Adrenal gland (tissue), 5 donors: ENCODE measurements around the gene SEC16B.

Experiments
- POLR2A ChIP-seq, 2 donors: fragments of 450-650 bp; IDR thresholded peaks; one replicate each; pipeline ENCODE4 v1.6.1; 2017; ENCODE audit warnings: antibody characterized with exemption in 2 of 2, mild to moderate bottlenecking in 2 of 2, moderate library complexity in 1 of 2
- TF ChIP-seq, protein P1 (sequence below), 6 experiments: fragments of 450-650 bp in 4 of 6; fragments of 200-600 bp in 2 of 6; sonication (generic) in 1 of 6; IDR thresholded peaks; 1 replicate in 5 of 6; 2 replicates in 1 of 6; pipeline versions ENCODE4 v1.5.1 to v1.8.0; 2016 to 2021; ENCODE audit warnings: antibody characterized with exemption in 6 of 6, mild to moderate bottlenecking in 2 of 6, moderate library complexity in 1 of 6
- donor health status: DM: no; HTN: no; CAD: no.

DNA sequence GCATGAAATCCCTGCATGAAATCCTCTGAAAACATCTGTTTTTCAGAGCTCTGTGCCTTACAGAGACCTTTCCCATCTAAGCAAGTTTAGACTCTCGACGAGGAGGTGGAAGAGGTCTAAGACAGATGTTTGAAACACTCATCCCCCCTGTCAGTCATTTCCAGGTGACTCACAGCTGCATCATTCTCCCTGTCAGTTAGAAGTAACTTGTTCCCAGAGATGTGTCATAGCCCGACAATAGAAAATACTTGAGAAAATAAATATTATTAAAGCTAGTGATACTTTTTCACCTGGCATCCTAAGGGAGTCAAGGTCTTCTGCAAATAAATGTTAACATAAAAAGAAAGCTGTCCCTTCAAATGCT lies 41.6 kb upstream of the SEC16B start:
- no peak for TF ChIP-seq POLR2A (IDR thresholded peaks at IDR 0.05)
- TF ChIP-seq, protein P1, sequence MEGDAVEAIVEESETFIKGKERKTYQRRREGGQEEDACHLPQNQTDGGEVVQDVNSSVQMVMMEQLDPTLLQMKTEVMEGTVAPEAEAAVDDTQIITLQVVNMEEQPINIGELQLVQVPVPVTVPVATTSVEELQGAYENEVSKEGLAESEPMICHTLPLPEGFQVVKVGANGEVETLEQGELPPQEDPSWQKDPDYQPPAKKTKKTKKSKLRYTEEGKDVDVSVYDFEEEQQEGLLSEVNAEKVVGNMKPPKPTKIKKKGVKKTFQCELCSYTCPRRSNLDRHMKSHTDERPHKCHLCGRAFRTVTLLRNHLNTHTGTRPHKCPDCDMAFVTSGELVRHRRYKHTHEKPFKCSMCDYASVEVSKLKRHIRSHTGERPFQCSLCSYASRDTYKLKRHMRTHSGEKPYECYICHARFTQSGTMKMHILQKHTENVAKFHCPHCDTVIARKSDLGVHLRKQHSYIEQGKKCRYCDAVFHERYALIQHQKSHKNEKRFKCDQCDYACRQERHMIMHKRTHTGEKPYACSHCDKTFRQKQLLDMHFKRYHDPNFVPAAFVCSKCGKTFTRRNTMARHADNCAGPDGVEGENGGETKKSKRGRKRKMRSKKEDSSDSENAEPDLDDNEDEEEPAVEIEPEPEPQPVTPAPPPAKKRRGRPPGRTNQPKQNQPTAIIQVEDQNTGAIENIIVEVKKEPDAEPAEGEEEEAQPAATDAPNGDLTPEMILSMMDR (IDR thresholded peaks at IDR 0.05), result no peak
